ENCODE results near the gene TSPAN2. TPM values are rescaled to one million over a fixed set of nuclear protein-coding genes. Genes with fewer than 3 reads are reported as not detected.

TSPAN2 gene
- 10 to 100 TPM in 10 of 12 donors, 1 to 10 TPM in 1, not detected in 1; 7.3 to 42.5 (median 18.8) TPM for polyA plus RNA-seq (ENCODE audit: insufficient read length in 12 of 12)
- long read RNA-seq, donor 1, transcript TSPAN2-202 (8 exons, 3,177 nt), result major isoform, 7 of 7 reads
- long read RNA-seq, donor 1, partial matches to known transcripts, result 0 of 7 reads
- long read RNA-seq, donor 1, other reads (novel, unspliced or antisense), result 0 of 7 reads
- long read RNA-seq, donor 2, transcript TSPAN2-202 (8 exons, 3,177 nt), result major isoform, 17 of 18 reads
- long read RNA-seq, donor 2, partial matches to known transcripts, result 0 of 18 reads
- long read RNA-seq, donor 2, other reads (novel, unspliced or antisense), result 0 of 18 reads
- long read RNA-seq, donor 3, transcript TSPAN2-202 (8 exons, 3,177 nt), result major isoform, 5 of 6 reads
- long read RNA-seq, donor 3, partial matches to known transcripts, result 0 of 6 reads
- long read RNA-seq, donor 3, other reads (novel, unspliced or antisense), result 0 of 6 reads
- long read RNA-seq, donor 4, partial matches to known transcripts, result 0 of 2 reads
- long read RNA-seq, donor 4, other reads (novel, unspliced or antisense), result 0 of 2 reads
- long read RNA-seq, donor 5, transcript TSPAN2-202 (8 exons, 3,177 nt), result major isoform, 12 of 13 reads
- long read RNA-seq, donor 5, partial matches to known transcripts, result 0 of 13 reads
- long read RNA-seq, donor 5, other reads (novel, unspliced or antisense), result 0 of 13 reads
- long read RNA-seq, donor 6, transcript TSPAN2-202 (8 exons, 3,177 nt), result major isoform, 16 of 19 reads
- long read RNA-seq, donor 6, partial matches to known transcripts, result 0 of 19 reads
- long read RNA-seq, donor 6, other reads (novel, unspliced or antisense), result 0 of 19 reads
- long read RNA-seq, donor 7, partial matches to known transcripts, result 0 of 4 reads
- long read RNA-seq, donor 7, other reads (novel, unspliced or antisense), result 0 of 4 reads
- long read RNA-seq, donor 8, transcript TSPAN2-202 (8 exons, 3,177 nt), result major isoform, 10 of 11 reads
- long read RNA-seq, donor 8, partial matches to known transcripts, result 0 of 11 reads
- long read RNA-seq, donor 8, other reads (novel, unspliced or antisense), result 0 of 11 reads
- long read RNA-seq, donor 9, transcript TSPAN2-202 (8 exons, 3,177 nt), result major isoform, 5 of 6 reads
- long read RNA-seq, donor 9, partial matches to known transcripts, result 0 of 6 reads
- long read RNA-seq, donor 9, other reads (novel, unspliced or antisense), result 0 of 6 reads
- long read RNA-seq, donor 10, transcript TSPAN2-202 (8 exons, 3,177 nt), result major isoform, 5 of 7 reads
- long read RNA-seq, donor 10, partial matches to known transcripts, result 0 of 7 reads
- long read RNA-seq, donor 10, other reads (novel, unspliced or antisense), result 0 of 7 reads
- long read RNA-seq, donor 11, transcript TSPAN2-202 (8 exons, 3,177 nt), result major isoform, 15 of 15 reads
- long read RNA-seq, donor 11, partial matches to known transcripts, result 0 of 15 reads
- long read RNA-seq, donor 11, other reads (novel, unspliced or antisense), result 0 of 15 reads

GRCh38 chr1:115089420-115090185 lies at the start of gene TSPAN2:
Gene TSPAN2 (minus strand): TSS chr1:115089503. CDS start chr1:115089432, 71 bp downstream.
- DNase-seq, result no peak

- peak; percentile 90 for DNase-seq
Measured at GRCh38 chr1:115138973-115139372, 49.7 kb upstream of the TSPAN2 start.

GRCh38 chr1:115138271-115138670 lies 49.0 kb upstream of the TSPAN2 start:
- DNase-seq, result no peak

DNA sequence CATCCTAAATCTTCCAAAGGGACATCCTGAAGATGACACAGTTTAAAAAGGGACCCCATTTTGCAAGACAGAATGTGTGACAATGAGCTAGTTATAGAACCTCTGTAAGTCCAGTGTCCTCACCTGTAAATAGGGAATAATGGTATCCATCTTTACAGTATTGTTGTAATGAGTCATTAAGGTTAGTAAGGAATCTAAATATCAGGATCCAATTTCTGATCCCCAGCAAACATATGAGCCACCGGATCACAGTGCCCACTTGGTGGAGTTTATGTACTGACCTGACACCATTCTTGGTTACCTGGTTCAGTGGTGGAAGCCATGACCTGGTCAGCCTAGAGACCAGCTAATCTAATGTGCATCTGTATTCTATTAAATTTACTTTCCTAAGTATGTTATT lies 47.9 kb upstream of the TSPAN2 start:
- DNase-seq, result no peak

GRCh38 chr1:115136706-115137105 lies 47.4 kb upstream of the TSPAN2 start:
- no peak for DNase-seq

GRCh38 chr1:115136106-115136505 lies 46.8 kb upstream of the TSPAN2 start:
- DNase-seq, result no peak

DNA sequence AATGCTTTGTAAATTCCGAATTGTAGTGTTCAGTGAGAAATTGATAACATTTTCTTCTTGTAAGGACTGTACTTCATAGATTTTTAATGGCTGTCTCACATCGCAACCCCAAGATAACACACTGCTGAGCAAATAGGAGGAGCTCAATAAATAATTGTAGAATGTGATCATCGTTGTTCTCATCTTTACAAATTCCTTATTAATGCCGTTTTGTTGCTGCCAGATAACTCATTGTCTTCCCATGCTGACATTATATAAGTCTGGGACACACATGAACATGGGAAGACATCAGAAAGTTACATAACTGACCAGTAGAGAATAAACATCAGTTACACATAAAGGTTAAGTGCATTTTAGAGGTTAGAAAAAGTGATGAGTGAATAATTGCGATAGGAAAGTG lies 46.4 kb upstream of the TSPAN2 start:
- DNase-seq, result no peak

DNA sequence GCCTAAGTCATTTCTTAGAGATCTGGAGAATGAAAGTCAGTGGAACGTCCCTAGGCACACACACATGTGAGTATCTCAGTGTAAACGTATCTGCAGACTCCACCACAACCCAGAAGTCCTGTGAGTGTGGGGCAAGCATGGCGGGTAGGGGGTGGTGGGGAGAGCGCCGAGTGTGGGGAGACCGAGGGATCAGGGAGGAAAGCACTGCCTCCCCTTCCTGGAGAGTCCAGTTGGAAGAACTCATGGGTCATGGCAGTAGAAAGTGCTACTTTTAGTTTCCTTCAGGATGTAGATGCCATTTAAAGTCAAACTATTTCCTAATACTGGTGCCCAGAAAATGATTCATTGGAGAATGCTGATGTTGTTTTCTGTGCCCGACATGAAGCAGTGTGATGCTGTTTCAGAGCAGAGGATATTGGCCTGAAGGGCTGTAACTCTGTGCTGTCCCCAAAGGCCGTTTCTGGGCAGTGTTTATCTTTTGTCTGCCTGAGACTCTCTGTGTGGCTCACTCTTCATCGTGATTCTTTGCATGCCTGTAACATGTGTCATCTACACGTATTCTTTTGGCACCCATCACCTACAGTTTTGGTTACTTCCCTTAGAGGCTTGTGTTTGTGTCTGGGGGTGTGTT lies 45.7 kb upstream of the TSPAN2 start:
- no peak for DNase-seq

GRCh38 chr1:115134231-115134630 lies 44.9 kb upstream of the TSPAN2 start:
- no peak for DNase-seq

DNA sequence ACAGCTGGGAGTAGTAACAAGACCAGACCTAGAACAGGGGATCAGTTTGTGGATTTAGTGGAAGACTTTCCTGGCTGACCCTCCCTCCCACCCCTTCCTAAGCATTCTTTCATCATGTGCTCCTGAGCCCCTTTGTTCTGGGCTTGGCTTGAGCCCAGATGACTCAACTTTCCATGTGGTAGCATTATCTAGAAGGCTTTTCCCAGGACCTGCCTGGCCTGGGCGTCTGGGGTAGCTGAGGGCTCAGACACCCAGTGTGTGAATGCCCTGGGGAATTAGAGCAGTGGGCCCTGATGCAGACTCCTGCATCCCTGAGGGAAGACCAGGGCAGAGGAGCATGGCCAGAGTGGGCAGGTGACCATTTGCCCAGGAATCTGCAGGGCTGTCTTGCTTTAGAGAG lies 44.1 kb upstream of the TSPAN2 start:
- no peak for DNase-seq

DNA sequence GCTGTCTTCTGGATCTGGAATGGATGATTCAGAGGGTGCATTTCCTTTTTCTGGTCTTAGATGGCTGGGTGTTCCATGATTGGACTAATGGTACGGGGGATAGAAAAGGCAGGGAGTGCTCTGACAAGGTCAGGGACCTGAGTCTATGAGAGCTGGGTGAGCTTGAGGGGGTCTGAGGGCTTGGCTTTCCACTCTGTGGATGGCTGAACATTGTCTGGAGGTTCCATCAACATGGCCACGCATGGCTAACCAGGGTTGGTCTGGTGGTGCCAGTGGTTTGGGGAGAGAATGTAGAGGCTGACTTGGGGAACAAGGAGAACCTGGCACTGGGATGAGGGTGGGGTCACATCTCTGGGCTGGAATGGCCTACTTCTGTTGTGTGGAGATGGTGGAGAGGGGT lies 41.5 kb upstream of the TSPAN2 start:
- no peak for DNase-seq

GRCh38 chr1:115129071-115129640 lies 39.9 kb upstream of the TSPAN2 start:
- DNase-seq, result no peak

DNA sequence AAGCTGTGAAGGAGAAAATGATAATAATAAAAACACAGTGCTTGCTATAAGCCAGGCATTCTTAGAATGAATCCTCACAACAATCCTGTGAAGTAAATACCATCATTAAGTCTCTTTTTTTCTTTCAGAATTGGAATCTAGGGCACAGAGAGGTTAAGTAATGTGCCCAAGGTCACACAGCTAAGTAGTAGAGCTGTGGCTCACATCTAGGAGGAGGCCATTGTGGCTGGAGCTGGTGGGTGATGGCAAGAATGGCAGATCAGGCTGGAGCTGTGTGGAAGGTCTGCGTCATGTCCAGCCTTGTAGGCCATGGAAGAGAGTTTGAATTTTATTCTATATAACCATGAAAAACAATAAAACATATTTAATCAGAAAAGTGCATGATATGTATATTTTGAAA lies 38.2 kb upstream of the TSPAN2 start:
- no peak for DNase-seq

GRCh38 chr1:115126516-115126915 lies 37.2 kb upstream of the TSPAN2 start:
- no peak for DNase-seq

DNA sequence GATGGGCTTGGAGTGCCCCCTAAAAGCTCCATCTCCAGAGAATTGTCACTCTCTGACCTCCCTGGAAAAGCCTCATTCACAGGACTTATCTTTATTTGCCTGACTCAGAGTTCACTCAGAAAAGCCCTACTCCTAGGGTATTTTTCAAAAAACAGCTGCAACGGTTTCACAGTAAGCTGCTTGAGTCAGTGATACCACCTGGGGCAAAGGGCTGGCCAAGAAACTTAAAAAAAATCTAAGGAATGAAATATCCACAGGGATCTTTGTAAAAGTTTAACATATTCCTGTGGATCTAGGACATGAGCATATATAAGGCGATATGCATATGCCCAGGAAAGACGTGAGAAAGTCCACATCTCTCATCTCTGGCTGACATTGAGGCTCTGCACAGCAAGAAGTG lies 33.8 kb upstream of the TSPAN2 start:
- DNase-seq, result no peak

DNA sequence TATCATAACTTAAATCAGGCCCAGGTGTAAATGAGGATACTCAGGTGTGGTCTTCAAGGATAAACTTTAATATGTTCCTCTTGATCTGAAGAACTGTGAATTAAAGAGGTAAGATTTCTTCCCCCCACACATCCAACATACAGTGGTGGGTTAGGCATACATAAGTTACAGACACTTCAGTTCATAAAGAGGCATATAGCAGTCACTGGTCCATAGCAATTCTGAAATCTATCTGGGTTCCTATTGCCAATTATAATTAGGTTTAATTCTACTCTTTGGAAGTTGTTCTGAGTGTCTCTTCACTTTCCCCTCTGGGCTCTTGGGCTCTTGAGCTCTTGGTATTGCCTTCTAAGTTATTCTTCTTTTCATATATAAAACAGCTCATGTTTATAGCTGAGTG lies 32.5 kb upstream of the TSPAN2 start:
- no peak for DNase-seq

DNA sequence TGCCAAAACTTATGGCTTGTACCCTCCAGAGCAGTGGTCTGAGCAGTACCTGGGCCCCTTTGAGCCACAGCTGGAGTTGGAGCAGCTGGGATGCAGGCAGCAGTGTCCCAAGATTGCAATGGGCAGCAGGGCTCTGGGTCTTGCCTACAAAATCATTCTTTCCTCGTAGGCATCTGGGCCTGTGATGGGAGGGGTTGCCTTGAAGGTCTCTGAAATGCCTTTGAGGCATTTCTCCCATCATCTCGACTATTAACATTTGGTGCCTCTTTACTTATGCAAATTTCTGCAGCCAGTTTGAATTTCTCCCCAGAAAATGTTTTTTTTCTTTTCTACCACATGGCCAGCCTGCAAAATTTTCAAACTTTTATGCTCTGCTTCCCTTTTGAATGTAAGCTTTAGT lies 31.0 kb upstream of the TSPAN2 start:
- DNase-seq, result no peak

DNA sequence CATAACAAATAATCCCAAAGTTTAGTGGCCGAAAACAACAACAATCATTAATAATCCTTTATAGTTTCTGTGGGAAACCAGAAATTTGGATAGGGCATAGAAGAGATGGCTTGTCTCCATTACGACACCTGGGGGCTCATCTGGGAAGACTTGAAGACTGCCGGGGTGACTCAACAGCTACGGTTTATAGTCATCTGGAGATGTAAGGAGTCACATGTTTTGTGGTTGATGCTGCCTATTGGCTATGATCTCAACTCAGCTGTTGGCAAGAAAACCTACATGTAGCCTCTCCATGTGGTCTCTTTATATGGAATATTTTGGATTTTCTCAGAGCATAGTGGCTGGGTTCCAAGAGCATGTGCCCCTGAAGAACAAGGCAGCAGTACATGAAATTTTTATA lies 29.3 kb upstream of the TSPAN2 start:
- DNase-seq, result no peak

- no peak for DNase-seq
Measured at GRCh38 chr1:115118086-115118485, 28.8 kb upstream of the TSPAN2 start.

DNA sequence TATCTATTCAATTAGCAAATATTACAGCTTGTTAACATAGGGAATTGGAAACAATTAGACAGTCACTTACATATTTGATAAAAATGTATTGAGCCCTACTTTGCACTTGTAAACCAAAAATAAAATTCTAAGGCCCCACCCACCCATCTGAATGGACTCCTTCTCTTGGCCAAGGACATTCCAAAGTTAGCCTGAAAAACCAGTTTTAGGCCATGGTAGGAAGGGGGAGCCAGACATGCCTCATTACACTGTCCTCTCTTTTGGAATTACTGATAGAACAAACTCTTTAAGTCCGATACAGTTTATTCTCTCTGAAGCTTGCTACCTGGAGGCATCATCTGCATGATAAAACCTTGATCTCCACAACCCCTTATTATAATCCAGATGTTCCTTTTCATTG lies 28.0 kb upstream of the TSPAN2 start:
- DNase-seq, result no peak

Measured in muscle of arm (tissue), 14 donors.